Activated CD4-positive, CD25-positive, alpha-beta regulatory T cell treated with anti-CD3 and anti-CD28 coated beads, Interleukin-2, amount 50 U/mL, for 24 hours (primary cell): Measurements from ENCODE around the gene FOXD2.

ENCODE experiments used
- ATAC-seq, 2 donors: fragments of 150-1000 bp; cut with Tn5 transposase; one replicate each; pipeline ENCODE4 v1.10.0; 2021; ENCODE audit warnings: mild to moderate bottlenecking in 1 of 2, moderate library complexity in 1 of 2

The FOXD2 gene

DNA sequence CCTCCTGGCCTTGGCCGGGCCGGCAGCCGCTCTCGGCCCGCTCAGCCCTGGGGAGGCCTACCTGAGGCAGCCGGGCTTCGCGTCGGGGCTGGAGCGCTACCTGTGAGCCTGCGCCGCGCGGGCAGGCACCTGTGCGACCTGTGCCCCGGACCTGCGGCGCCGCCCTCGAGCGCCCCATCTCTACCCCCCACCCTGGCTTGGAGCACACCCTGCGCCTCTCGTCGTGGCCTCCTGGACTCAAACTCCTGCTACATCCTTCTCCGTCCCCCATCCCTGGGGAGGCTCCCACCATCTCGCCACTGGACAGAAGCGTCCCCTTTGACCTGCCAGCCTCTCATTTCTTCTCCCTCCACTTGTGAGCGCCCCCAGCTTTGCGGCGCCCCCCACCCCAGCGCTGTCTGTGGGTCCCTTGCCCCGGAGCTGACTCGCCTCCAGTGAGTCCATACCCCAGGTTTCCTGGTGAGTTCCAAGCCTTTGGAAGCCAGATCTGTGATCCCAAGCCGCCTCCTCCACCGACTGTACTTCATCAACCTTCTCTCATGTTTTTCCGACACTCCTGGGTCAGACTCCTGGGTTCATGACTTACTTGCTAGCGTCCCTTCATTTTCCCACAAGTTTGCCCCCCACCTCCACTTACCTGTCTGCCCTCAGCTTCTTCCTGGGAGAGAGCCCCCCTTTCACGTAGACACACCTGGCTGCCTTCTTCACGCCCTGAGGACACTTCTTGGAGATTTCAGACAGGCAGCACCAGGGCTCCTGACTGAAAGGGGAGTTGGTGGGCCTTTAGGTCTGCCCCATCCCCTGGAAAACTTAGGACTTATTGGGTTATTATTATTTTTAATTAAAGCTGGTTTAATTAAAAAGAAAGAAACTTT lies 20.4 kb upstream of the FOXD2 start:
- no peak for ATAC-seq

DNA sequence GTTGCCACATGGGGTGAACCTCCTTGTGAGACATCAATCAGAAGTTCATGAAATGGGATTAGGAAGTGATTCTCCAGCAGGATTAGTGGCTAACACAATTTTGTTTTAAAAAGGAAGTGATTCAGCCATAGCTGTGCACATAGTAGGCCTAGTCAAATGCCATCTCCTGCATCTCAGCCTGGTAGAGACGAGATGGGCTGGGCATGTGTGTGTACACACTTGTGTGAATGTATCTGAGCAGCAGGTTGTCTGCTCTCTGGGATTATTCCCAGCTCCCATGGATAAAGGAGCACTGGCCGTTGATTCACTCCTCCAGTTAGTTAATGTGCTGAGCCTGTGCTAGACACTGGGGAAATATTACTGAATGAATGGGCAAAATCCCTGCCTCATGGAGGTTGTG lies 19.7 kb upstream of the FOXD2 start:
- ATAC-seq, result no peak

DNA sequence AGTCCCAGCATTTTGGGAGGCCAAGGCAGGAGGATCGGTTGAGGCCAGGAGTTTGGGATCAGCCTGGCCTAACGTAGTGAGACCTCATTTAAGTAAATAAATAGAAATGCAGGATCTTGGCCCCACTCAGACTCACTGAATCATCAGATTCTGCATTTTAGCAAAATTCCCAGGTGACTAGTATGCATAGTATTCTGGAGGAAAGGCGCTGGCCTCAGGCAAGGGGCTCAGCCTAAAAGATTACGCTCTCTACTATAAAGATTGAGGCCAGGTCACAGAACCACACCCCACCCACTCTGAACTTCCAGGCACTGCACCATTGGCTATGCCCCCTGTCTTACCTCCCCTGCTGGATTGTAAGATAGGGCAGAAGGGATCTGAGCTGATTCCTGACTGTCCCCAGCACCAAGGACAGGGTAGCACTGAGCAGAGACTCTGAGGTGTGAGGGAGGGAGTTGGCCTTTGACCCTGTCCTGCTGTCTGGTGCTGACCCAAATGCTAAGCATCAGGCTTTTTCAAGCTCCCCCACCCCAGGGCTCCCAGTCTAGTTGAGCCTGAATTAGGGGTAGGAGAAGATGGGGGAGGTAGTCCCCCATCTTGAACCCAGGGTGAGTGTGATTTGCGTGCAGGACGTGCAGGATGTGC lies 19.0 kb upstream of the FOXD2 start:
- no peak for ATAC-seq

DNA sequence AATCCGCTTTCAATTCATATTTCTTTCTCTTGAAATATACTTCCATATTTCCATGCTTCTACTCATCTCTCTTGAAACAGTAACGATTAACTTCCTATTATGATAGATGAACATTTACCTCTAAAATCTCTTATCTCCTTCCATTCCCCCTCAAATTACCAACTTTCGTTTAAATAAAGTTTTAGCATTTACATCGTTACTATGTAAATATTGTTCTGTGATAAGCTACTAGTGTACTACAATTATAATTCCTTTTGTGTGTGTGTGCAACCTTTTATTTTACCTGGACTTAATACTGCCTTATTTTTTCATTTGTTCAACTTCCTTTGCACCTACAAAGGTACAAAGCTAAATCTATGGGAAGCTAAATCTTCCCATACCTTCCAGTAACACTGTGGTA lies 17.3 kb upstream of the FOXD2 start:
- ATAC-seq, result no peak

DNA sequence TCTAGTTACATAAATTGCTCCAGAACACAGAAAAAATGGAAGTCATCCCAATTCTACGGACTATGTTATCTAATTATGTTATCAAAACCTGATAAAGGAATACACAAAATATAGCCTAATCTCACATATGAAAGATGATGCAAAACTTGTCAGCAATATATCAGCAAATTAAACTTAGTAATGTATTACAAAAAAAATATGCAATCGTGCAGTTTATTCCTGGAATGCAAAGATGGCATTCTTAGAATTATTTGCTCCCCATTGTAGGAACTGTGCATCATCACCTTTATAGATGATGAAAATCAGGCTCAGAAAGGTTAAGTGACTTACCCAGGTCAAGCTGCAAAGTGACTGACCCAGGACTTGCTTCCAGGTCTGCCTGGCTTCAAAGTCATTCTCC lies 14.0 kb upstream of the FOXD2 start:
- no peak for ATAC-seq

DNA sequence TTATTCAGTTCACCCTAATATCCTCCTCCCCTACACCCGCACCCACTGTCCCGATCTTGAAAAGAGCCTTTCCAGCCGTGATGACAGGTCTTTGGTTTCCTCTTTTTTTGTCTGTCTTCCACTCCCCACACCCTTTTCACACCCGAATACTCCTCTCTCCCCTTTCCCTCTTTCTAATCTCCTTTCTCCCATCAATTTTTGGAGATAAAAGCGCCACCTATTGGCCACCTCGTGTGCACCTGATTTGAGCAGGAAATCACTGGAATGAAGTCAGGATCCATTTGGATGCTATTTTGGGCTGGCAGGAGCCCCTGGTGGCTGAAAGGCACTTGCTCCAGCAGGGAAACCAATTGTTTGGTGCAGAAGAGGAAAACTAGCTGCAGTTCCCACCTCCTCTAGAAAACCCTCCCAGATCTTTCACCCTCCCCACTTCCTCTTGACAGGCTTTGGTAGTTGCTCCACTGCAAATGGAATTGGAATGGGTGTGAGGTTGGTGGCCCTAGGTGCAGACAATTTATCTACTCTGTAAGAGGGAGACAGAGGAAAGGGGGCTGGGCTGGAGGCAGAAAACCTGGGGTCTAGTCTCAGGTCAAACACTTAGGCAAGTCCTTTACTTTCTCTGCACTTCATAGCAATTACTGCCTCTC lies 13.4 kb upstream of the FOXD2 start:
- no peak for ATAC-seq

DNA sequence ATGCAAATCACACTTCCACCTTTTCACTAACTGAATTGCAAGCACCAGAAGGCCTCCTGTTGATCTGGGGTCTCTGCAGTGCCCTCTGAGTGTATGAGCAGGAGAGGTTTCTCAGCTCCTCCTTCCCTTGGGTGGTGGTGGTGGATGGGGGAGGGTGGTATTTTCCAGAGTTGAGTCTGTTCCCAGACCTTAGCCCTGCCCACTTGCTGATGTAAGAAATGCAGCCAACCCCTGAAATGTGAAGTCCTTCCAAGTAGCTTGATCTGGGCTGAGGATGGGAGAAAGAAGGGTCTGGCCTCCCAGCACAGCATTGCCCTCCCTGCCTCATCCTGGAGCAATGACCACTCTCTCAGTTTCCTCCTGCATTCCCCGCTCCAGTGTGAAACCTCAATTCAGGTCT lies 6.3 kb upstream of the FOXD2 start:
- no peak for ATAC-seq

DNA sequence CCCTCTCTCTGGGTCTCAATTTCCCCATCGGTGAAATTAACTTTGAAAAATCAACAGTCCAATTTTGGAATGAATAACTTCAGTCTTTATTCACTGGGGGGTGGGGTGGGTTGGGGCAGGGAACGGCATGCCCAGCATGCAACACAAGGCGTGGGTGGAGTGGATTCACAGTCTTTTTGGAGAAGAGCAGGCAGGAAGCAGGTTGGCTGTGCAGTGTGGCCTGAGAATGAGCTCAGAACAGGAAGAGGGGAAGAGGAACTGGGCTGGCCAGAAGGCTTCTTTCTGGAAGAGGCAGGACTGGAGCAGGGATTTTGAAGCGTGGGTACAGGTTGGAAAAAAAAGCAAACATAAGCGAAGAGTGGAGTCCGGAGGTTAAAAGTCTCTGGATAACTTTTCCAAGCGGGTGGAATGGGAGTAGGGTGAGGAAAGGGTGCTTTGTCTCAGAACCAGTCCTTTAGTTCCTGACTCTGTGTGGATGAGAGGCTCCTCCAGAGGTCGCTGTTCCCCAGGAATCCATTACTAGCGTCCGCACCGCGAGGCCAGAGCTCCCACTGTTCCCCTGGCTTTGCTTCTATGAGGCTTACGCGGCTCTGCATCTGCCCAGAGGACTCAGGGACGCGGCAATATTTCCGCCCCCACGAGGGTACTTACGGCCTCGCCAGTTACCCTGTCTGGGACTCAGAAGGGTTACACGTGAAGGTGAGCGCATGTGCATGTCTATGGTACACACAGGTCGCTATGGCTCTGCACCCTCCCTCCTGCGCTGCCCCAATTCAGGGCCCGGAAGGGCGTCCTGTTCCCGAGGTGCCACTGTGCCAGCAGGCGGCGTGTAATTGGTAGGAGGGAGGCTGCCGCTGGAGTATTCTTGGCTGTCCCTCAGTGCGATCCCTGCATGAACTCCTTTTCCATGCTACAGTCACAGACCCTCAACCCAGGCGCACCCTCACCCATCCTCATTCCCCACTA lies 5.5 kb upstream of the FOXD2 start:
- peak; percentile 24 to 49 for ATAC-seq

DNA sequence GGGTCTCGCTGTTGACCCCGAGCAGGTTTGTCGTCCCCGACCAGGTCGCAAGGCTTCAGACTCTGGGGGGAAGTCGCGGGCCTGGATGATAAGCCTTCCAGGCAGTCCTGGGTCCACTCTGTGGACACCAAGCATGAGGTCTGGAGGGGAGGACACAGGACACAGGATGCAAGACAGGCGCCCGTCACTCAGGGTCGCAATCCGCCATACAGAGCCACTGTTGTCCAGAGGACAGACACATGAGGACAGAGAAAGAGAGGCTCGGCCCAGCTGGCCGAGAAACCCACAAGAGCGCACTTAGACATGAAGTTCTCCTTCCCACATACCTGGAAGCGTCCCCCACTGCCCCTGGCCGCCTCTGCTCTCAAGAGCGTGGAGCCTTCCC lies 4.8 kb upstream of the FOXD2 start:
- ATAC-seq, result no peak

DNA sequence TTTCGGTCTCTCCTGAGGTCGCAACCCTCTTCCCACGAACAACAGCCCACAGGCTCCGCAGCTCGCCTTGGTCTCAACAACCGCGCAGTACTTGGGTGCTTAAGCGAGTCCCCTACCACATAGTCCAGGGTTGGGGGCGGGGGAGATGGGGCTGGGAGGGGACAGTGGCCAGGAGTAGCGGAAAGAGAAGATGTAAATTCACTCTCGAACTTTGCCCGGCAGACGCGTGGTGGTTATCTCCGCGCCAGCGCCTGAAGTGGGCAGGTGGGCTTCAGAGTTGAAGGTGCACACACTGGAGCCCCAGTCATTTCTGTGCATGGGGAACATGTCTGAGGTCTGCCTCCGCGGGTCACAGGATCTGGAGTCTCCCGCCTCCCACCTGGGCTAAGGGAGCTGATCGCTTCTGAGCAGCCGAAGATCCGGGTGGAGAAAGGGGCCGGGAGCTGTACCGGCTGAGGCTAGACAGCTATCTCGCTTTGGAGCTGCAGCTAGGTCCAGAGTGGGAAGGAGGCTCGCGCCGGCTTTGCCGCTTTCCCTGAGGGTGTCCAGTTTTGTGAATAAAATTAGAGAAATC lies 4.3 kb upstream of the FOXD2 start:
- ATAC-seq, result no peak

DNA sequence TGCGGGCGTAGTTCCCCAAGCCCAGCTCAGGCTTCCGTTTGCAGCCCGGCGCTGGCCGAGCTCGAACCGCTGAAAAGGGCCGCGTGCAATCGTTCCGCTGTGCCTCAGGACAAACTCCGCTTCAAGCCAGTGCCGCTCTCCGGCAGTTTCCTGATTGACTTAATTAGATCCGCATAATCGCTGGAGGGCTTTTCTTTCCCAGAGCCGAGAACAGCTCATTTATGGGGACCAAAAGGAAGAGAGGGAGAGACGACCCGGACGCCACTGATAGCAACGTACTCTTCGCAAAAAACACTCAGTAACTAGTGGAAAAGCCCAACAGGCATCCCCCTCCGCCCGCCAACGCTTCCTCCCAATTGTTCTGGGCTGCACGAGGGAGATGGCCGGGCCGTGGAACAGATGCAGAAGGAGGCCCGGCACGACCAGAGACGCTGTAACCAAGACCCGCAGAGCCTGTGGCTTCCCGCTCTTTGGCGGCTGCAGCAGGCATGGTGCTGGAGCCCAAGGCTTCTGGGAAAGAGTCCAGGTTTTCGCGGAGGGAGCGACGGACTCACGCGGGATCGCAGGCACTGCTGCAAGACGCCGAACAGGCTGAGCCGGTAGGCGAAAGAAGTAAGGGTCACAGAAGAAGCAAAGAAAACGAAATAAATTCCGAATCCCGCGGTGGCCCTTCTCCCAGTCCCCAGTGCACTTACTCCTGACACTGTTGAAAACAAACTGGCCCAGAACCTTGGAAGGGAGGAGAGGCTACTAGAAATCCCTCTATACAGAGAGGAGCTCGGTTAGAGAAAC lies 3.6 kb upstream of the FOXD2 start:
- ATAC-seq, result no peak

DNA sequence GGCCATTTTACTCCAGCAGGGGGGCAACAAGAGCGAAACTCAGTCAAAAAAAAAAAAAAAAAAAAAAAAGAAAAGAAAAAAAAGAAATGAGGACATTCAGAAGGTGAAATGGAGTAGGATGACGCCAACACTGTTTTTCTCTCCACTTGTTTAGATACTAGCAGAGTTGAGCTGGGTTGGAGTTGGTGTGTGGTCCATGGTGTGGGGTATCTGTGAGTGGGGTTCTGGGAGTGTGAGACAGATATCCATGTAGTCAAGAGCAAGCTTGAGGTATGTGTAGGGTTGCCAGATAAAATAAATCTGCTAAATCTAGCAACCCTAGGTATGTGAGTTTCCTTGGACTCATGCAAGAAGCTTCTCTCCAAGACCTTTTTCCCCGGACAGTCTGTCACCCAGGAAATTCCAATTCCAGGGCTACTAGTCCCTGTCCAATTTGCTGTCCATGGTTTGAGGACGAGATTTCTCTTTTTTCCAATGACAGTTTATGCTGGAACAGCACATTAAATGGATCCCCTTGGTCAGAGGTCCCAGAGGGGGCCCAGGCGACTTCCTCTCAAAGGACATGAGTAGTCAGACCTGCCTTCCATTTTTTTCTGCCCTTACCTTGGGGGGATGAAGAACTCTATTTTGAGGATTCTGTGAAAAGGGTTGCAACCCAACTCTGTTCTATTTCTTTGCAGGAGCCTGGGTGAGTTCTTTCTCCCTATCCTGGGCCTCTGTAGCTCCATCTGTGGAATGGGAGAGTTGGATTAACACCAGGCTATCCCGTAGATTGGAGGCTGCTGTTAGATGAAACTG lies 2.1 kb upstream of the FOXD2 start:
- no peak for ATAC-seq

DNA sequence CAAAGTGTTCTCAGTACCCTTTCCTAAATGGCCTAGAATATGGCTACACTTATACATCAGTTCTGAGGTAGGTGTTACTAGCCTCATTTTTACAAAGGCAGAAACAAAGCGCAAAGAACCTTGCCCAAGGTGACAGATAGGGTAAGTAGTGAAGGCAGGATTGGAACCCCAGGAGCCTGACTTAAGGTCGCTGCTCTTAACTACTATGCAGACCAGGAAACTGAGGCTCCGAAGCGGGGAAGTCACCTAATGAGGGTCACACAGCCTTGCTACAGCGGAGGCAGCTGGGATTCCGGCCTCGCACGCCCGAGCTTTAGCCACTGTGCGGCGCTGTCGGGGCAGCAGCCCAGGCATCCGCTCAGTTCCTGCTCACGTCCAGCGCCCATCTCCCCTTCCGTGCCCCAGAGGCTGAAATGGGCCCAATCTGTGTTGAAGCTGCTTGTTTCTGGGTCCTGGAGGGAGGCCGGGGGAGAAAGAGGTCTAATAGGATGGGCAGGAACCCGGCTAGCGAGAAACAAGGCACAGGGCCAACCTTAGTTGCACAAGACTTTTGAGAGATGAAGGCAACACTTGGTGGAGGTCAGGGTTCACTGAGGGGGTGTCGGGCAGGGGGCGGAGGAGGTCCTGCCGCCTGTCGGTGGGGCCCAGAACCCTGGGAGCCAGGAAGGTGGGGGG lies 1.4 kb upstream of the FOXD2 start:
- peak; percentile 21 to 36 for ATAC-seq

DNA sequence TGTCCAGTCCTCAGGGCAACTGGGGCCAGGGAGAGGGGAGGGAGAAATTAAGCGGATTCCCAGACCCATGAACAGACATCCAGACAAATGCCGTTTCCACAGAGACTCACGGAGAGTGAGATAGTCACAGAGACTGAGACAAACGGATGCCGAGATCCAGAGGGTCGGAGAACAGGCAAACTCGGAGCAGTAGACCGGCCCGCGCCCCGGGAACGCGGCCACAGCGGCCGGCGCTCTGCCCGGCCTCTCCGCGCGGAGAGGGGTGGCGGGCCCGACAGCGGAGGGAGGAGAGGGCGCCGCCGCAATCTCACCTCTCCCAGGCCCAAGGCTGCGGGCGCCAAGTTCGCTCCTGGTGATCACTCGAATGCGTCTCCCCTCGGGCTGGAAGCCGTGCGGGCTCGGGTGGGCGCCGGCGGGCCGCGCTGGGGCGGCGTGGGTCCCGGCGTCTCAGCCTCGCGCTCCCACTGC lies 831 bp upstream of the FOXD2 start:
- peak; percentile 2 to 4 for ATAC-seq

DNA sequence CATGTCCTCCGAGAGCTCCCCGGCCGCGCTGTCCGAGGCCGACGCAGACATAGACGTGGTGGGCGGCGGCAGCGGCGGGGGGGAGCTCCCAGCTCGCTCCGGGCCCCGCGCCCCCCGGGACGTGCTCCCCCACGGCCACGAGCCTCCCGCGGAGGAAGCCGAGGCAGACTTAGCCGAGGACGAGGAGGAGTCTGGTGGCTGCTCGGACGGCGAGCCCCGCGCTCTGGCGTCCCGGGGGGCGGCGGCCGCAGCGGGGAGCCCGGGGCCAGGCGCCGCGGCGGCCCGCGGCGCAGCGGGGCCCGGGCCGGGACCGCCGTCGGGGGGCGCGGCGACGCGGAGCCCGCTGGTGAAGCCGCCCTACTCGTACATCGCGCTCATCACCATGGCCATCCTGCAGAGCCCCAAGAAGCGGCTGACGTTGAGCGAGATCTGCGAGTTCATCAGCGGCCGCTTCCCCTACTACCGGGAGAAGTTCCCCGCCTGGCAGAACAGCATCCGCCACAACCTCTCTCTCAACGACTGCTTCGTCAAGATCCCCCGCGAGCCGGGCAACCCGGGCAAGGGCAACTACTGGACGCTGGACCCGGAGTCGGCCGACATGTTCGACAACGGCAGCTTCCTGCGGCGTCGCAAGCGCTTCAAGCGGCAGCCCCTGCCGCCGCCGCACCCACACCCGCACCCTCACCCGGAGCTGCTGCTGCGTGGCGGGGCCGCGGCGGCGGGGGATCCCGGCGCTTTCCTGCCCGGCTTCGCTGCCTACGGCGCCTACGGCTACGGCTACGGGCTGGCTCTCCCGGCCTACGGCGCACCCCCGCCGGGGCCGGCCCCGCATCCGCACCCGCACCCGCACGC lies 547 bp downstream of the FOXD2 start:
- no peak for ATAC-seq

DNA sequence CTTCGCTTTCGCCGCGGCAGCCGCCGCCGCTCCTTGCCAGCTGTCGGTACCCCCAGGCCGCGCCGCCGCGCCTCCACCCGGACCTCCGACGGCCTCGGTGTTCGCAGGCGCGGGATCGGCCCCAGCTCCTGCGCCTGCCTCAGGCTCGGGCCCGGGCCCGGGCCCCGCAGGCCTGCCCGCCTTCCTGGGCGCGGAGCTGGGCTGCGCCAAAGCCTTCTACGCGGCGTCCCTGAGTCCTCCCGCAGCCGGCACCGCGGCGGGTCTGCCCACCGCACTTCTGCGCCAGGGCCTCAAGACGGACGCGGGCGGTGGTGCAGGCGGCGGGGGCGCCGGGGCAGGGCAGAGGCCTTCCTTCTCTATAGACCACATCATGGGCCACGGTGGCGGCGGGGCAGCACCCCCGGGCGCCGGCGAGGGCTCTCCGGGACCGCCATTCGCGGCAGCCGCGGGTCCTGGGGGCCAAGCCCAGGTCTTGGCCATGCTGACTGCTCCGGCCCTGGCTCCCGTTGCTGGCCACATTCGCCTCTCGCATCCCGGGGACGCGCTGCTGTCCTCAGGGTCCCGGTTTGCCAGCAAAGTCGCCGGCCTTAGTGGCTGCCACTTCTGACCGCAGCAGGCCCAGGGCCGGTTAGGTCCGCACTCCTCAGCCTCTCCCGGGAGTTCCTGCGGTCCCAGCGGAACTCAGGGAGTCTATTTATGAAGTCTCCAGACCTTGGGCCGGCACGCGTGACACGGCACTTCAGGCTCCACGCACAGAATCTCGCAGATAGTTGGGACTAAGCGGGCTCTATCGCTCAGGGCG lies 1.4 kb downstream of the FOXD2 start:
- no peak for ATAC-seq

DNA sequence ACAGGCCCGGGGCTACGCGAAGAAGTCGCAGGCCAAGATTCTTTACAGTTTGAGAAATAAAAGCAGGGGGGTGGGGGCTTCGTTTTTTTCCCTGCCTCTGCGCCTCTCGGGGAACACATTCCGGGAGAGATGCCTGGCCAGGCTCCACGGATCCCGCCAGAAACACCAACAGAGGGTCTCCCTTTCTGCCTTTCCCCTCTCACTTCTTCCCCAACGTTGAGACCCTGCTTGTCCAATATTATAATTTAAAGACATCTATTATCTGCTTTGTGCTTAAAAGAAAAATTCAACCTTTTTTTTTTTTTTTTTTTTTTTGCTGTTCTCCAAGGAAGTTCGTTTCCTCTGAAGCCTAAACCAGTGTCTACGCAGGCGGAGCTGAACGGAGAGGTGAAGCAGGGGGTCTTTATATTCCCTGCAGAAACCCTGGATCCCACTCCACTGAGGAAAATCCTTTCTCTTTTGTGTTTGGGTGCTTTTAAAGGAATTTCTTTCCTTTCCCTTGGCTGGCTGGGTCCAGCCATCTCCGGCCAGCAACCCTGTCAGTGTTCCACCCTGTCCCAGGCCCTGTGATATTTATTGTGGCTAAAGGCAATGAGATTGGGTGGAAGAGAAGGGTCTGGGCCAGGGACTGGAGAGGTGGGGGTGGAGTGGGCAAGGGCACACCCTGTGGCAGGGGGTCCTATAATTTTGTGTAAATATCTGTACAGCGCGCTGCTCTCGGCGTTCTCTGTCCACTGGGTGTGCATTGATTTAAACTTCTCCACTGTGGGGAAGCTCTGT lies 2.2 kb downstream of the FOXD2 start:
- no peak for ATAC-seq
